Measurements from ENCODE around the gene FRMD8. TPM values are rescaled to one million over a fixed set of nuclear protein-coding genes. Genes with fewer than 3 reads are reported as not detected.

Gene FRMD8
- polyA plus RNA-seq, 1 donor from 2014 or later, result 22.2 TPM

- H3K27me3 ChIP-seq (ENCODE audit: insufficient read depth, low read depth, low read length), result no peaks in the 10 kb centered on the region
- H3K79me2 ChIP-seq (replicated peaks; ENCODE audit: insufficient read depth, low read length), result peaks cover 8% of the 10 kb centered on the region
- H3K27ac ChIP-seq (ENCODE audit: low read length), result no peak overlapping the region
- no peak overlapping the region for H3K4me3 ChIP-seq (ENCODE audit: low read length)
- no peaks in the 10 kb centered on the region for H3K9me2 ChIP-seq (ENCODE audit: insufficient read depth, low read length)
- no peaks in the 10 kb centered on the region for H3K36me3 ChIP-seq (ENCODE audit: insufficient read depth, low read length)
- no peak overlapping the region for H3K9ac ChIP-seq (ENCODE audit: low read length)
- H3K4me2 ChIP-seq (ENCODE audit: low read length), result no peak overlapping the region
- H2AFZ ChIP-seq (ENCODE audit: low read depth, low read length), result no peak overlapping the region
- H4K20me1 ChIP-seq (ENCODE audit: insufficient read depth), result no peaks in the 10 kb centered on the region
- TF ChIP-seq POLR2AphosphoS5 (IDR thresholded peaks at IDR 0.05) (no peak), EP300 (conservative IDR thresholded peaks at IDR 0.05; ENCODE audit: poor library complexity, severe bottlenecking) (no peak), TAF1 (IDR thresholded peaks at IDR 0.05; ENCODE audit: low read depth) (no peak), MXI1 (conservative IDR thresholded peaks at IDR 0.05; ENCODE audit: poor library complexity, severe bottlenecking) (no peak), REST (IDR thresholded peaks at IDR 0.05; ENCODE audit: borderline replicate concordance) (no peak), RAD21 (conservative IDR thresholded peaks at IDR 0.05) (no peak), CTCF (IDR thresholded peaks at IDR 0.05; ENCODE audit: poor library complexity, severe bottlenecking) (no peak), EZH2 (IDR thresholded peaks at IDR 0.05; ENCODE audit: borderline replicate concordance, insufficient read depth, low read length, poor library complexity, severe bottlenecking) (no peak), SMC3 (conservative IDR thresholded peaks at IDR 0.05; ENCODE audit: poor library complexity) (no peak)
- no peaks in the 10 kb centered on the region for H3F3A ChIP-seq (ENCODE audit: insufficient read depth, low read length, poor library complexity, severe bottlenecking)
- no peaks in the 10 kb centered on the region for H3K9me3 ChIP-seq (ENCODE audit: low read length)
These were observed 2.7 kb upstream of the FRMD8 start for GRCh38 chr11:65383778-65384177.

GRCh38 chr11:65384301-65384889 is 2.0 kb upstream of the FRMD8 start:
- Histone ChIP-seq H3K9me2 (ENCODE audit: insufficient read depth, low read length) (no peaks in the 10 kb centered on the region), H3K4me2 (ENCODE audit: low read length) (no peak overlapping the region), H3K27ac (ENCODE audit: low read length) (no peak overlapping the region), H4K20me1 (ENCODE audit: insufficient read depth) (no peaks in the 10 kb centered on the region), H3F3A (ENCODE audit: insufficient read depth, low read length, poor library complexity, severe bottlenecking) (no peaks in the 10 kb centered on the region), H3K27me3 (ENCODE audit: insufficient read depth, low read depth, low read length) (no peaks in the 10 kb centered on the region), H3K36me3 (ENCODE audit: insufficient read depth, low read length) (no peaks in the 10 kb centered on the region), H3K4me3 (ENCODE audit: low read length) (no peak overlapping the region), H3K79me2 (replicated peaks; ENCODE audit: insufficient read depth, low read length) (peaks cover 8% of the 10 kb centered on the region), H2AFZ (ENCODE audit: low read depth, low read length) (no peak overlapping the region), H3K9me3 (ENCODE audit: low read length) (no peaks in the 10 kb centered on the region), H3K9ac (ENCODE audit: low read length) (no peak overlapping the region)
- TF ChIP-seq TAF1 (IDR thresholded peaks at IDR 0.05; ENCODE audit: low read depth) (no peak), EZH2 (IDR thresholded peaks at IDR 0.05; ENCODE audit: borderline replicate concordance, insufficient read depth, low read length, poor library complexity, severe bottlenecking) (no peak), CTCF (IDR thresholded peaks at IDR 0.05; ENCODE audit: poor library complexity, severe bottlenecking) (no peak), RAD21 (conservative IDR thresholded peaks at IDR 0.05) (no peak), REST (IDR thresholded peaks at IDR 0.05; ENCODE audit: borderline replicate concordance) (no peak)

Data from neural cell (in vitro differentiated cells).